Measurements from ENCODE around the gene PRR29.

Gene PRR29

DNA sequence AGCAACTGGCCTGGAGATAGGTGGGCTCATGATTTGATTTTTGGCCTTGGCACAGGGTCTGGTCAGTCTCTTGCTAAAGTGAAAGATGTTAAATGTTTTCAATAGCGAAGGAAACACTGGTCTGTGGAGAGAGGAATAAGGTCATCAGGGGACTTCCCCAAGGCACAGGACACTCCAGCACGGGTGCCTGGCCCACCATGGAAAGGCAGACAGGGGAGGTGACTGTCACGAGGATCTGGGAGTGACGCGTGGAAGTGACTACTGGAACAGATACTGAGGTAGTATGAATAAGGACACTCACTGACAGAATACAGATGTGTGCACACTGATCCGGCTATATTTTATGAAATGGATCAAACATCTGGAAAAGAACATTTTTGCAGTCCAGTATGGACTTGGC is 39.0 kb downstream of the PRR29 start:
- Histone ChIP-seq H3K4me3 (replicated peaks; ENCODE audit: low read depth, low read length) (no peak overlapping the region), H3K27me3 (replicated peaks; ENCODE audit: control insufficient read depth, insufficient read depth, low read length) (no peaks in the 10 kb centered on the region), H3K36me3 (ENCODE audit: control insufficient read depth, insufficient read depth, low read length) (peaks cover 18% of the 10 kb centered on the region)
- DNase-seq (ENCODE audit: extremely low read depth, insufficient read length) = no peak
- TF ChIP-seq, protein P1, sequence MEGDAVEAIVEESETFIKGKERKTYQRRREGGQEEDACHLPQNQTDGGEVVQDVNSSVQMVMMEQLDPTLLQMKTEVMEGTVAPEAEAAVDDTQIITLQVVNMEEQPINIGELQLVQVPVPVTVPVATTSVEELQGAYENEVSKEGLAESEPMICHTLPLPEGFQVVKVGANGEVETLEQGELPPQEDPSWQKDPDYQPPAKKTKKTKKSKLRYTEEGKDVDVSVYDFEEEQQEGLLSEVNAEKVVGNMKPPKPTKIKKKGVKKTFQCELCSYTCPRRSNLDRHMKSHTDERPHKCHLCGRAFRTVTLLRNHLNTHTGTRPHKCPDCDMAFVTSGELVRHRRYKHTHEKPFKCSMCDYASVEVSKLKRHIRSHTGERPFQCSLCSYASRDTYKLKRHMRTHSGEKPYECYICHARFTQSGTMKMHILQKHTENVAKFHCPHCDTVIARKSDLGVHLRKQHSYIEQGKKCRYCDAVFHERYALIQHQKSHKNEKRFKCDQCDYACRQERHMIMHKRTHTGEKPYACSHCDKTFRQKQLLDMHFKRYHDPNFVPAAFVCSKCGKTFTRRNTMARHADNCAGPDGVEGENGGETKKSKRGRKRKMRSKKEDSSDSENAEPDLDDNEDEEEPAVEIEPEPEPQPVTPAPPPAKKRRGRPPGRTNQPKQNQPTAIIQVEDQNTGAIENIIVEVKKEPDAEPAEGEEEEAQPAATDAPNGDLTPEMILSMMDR (IDR thresholded peaks at IDR 0.05; ENCODE audit: insufficient read depth, low read length, poor library complexity, severe bottlenecking) = no peak

DNA sequence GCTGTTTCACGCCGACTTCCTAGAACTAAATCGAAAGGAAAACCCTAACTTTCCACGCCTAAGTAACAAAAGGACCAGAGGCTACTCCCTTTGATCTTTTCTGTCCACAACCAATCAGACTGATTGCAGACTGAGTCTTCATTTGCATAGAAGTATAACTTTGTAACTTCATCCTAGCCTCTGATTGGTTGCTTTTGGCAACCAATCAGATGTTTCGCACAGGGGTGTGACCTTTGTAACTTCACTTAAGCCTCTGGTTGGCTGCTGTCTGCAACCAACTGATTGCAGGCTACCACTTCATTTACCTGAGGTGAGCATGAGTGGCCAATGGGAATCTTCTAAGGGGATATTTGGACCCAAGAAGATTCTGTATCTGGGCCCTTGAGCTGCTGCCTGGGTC is 39.7 kb downstream of the PRR29 start:
- H3K4me3 ChIP-seq (replicated peaks; ENCODE audit: low read depth, low read length) = no peak overlapping the region
- DNase-seq (ENCODE audit: extremely low read depth, insufficient read length) = no peak
- H3K36me3 ChIP-seq (ENCODE audit: control insufficient read depth, insufficient read depth, low read length) = peaks cover 19% of the 10 kb centered on the region
- TF ChIP-seq, protein P1 (IDR thresholded peaks at IDR 0.05; ENCODE audit: insufficient read depth, low read length, poor library complexity, severe bottlenecking) = no peak
- H3K27me3 ChIP-seq (replicated peaks; ENCODE audit: control insufficient read depth, insufficient read depth, low read length) = no peaks in the 10 kb centered on the region

DNA sequence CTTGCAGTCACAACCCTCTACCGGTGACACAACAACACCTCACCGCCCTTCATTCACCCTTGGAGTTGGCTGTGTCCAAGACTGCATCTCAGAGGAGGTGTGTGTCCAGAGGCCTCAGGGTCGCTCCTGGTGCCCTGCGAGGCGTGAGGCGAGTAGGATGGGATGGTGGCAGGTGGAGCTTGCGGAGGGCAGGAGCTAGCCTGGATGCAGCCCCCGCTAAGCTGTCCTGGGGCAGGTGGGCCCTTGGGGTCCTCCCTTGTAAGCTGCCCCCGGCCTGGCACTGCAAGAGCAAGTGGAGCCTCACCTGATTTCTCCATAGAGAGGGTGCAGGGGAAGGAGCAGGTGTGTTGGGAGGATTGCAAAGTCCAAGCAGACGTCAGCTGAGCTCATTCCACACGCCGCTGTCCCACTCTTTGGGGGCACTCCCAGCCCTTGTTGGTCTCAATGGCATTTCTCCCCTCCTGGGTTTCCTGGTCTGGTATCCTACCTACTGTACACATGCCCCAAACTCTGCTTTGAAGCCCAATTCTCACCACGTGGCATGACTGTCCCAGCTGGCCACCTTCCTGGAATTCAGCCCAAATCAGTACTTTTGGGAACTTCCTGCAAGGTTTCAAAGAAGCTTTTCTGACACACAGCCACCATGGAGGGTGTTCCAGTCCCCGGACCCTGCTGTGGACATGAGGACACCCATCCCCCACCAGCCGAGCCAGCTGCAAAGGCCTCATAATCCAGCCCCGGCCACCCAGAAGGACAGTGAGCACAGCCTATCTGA is 40.4 kb downstream of the PRR29 start:
- no peaks in the 10 kb centered on the region for H3K27me3 ChIP-seq (replicated peaks; ENCODE audit: control insufficient read depth, insufficient read depth, low read length)
- peaks cover 24% of the 10 kb centered on the region for H3K36me3 ChIP-seq (ENCODE audit: control insufficient read depth, insufficient read depth, low read length)
- no peak overlapping the region for H3K4me3 ChIP-seq (replicated peaks; ENCODE audit: low read depth, low read length)
- TF ChIP-seq, protein P1 (IDR thresholded peaks at IDR 0.05; ENCODE audit: insufficient read depth, low read length, poor library complexity, severe bottlenecking) = no peak
- no peak for DNase-seq (ENCODE audit: extremely low read depth, insufficient read length)

DNA sequence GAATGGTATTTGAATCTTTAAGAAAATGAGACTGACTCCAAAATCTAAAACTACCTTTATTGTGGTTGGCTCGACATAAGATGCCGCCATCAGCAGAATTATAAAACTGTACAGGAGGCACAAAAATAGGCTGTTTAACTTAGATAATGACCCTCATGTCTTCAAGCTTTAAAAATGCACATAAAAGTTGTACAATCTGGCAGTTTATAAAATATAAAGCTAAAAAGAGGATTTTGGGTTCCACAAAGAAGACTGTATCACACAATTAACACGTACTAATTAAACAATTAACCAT is 40.9 kb downstream of the PRR29 start:
- H3K4me3 ChIP-seq (replicated peaks; ENCODE audit: low read depth, low read length) = no peak overlapping the region
- peaks cover 30% of the 10 kb centered on the region for H3K36me3 ChIP-seq (ENCODE audit: control insufficient read depth, insufficient read depth, low read length)
- no peaks in the 10 kb centered on the region for H3K27me3 ChIP-seq (replicated peaks; ENCODE audit: control insufficient read depth, insufficient read depth, low read length)
- no peak for DNase-seq (ENCODE audit: extremely low read depth, insufficient read length)
- TF ChIP-seq, protein P1 (IDR thresholded peaks at IDR 0.05; ENCODE audit: insufficient read depth, low read length, poor library complexity, severe bottlenecking) = no peak

DNA sequence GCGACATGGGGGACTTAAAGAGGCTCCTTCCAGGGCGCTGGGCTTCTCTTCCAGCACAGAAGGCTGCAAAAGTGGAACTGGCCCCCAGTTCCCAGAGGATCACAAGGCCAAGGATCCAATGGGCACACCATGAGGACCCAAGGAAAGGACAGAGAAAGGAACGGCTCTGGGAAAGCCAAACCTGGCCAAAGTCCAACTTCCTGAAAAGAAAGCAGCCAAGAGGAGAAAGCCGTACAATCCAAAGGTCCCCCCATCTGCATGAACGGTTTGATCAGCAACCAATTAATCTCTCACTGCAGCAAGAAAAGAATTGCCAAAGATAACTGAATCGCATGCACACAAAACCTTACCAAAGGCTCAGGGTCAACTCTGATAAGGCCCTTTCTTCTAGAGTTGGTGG is 42.1 kb downstream of the PRR29 start:
- no peaks in the 10 kb centered on the region for H3K27me3 ChIP-seq (replicated peaks; ENCODE audit: control insufficient read depth, insufficient read depth, low read length)
- H3K4me3 ChIP-seq (replicated peaks; ENCODE audit: low read depth, low read length) = no peak overlapping the region
- DNase-seq (ENCODE audit: extremely low read depth, insufficient read length) = no peak
- peaks cover 40% of the 10 kb centered on the region for H3K36me3 ChIP-seq (ENCODE audit: control insufficient read depth, insufficient read depth, low read length)
- TF ChIP-seq, protein P1 (IDR thresholded peaks at IDR 0.05; ENCODE audit: insufficient read depth, low read length, poor library complexity, severe bottlenecking) = no peak

DNA sequence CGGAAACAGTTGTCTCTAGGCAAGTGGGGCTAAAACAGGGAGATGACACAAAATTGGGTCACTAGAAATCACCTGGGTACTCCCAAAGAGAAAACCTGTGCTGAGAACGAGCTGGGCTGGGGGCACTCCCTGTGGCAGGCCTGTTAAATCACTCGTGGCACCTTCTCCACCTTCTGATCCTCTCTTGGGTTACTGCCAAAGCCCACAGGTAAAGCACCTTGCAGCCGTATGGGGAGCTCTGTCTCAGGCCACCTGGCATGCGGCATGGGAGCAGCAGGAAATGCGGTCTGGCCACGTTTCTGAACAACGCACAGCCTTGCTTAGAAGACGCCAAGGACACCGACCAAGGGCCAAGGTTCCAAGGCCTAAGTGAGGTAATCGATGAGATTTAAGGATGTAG is 43.8 kb downstream of the PRR29 start:
- Histone ChIP-seq H3K36me3 (ENCODE audit: control insufficient read depth, insufficient read depth, low read length) (peaks cover 47% of the 10 kb centered on the region), H3K27me3 (replicated peaks; ENCODE audit: control insufficient read depth, insufficient read depth, low read length) (no peaks in the 10 kb centered on the region), H3K4me3 (replicated peaks; ENCODE audit: low read depth, low read length) (no peak overlapping the region)
- DNase-seq (ENCODE audit: extremely low read depth, insufficient read length) = no peak
- TF ChIP-seq, protein P1 (IDR thresholded peaks at IDR 0.05; ENCODE audit: insufficient read depth, low read length, poor library complexity, severe bottlenecking) = no peak
